ENCODE measurements around the gene ANKRD55.

- no peak for TF ChIP-seq CTCF (IDR thresholded peaks at IDR 0.05)
- no peak for TF ChIP-seq POLR2A (IDR thresholded peaks at IDR 0.05)
Measured at GRCh38 chr5:56097055-56097454, 136.1 kb downstream of the ANKRD55 start.

All from lower leg skin (tissue), 3 donors.